SIG-M5 treated with dmso at 0.1 percent for 504 hours (cell line): ENCODE results near the gene KCNT1.
"Not testable (repeated sequence)": the region's sequence is repeated elsewhere in the genome, so short reads cannot be mapped to it uniquely, and the experiment has no call there.

ENCODE experiments used
- DNase-seq: peaks from one replicate; lab custom pipeline; 2025; ENCODE audit not compliant: unreplicated experiment; lab: John Stamatoyannopoulos, UW

KCNT1 gene

DNA sequence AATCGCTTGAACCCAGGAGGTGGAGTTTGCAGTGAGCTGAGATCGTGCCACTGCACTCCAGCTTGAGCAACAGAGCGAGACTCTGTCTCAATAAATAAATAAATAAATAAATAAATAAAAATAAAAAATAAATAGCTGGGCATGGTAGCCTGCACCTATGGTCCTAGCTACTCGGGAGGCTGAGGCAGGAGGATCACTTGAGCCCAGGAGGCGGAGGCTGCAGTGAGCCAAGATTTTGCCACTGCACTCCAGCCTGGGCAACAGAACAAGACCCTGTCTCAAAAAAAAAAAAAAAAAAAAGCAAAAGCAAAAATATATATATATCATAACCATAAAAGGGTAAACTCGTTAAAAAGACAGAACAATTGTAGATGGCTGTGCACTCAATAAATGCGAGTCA, 29.2 kb upstream of the KCNT1 start:
- DNase-seq = not testable (repeated sequence)

DNA sequence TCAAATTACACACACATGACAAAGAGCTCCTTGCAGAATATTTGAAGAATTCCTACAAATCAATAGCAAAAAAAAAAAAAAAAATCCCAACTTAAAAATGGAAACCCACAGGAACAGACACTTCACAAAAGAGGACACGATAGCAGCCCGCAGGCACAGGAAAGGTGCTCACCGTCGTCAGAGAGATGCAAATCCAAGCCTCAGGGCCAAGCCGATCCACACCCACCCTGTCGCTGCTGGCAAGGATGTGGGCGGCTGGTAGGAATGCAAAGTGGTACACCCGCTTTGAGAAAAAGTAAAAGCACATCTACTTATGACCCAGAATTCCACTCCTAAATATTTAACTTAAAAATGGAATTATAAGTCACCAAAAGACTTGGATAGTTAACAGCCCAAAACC, 28.0 kb upstream of the KCNT1 start:
- no peak for DNase-seq

DNA sequence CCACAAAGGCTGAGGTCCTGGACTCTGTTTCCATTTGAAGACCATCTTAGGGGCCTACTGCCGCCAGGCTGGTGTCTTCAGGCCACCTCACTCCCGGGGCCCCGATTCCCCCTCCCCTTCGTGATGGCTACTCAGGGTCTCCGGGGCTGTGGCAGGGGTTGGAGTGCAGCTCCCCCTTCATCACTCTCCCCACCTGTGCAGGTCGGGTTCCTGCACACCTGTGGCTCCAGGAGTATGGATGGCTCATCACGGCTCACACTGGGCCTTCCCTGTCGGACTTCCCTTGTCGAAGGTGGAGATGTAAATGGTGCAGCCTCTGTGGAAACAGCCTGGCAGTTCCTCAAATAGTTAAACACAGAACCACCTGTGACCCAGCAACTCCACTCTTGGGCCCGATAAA, 27.0 kb upstream of the KCNT1 start:
- no peak for DNase-seq

DNA sequence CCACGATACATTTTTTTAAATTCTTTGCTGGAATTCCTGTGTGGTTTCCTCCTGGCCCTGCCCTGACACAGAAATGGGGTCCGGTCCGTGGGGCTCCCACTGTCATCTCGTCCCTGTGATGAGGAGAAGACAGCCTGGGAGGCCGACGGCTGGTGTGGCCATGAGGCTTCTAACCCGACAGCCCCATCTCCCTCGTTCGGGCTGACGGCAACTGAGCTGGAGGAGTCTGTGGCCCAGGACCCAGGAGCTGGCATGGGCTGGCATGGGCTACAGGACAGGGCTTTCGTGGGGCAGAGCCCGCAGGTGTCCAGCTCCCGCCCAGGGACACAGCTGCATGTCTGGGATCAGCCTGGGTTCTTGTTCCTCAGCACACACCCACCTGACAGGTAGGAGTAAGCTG, 25.1 kb upstream of the KCNT1 start:
- DNase-seq = no peak

DNA sequence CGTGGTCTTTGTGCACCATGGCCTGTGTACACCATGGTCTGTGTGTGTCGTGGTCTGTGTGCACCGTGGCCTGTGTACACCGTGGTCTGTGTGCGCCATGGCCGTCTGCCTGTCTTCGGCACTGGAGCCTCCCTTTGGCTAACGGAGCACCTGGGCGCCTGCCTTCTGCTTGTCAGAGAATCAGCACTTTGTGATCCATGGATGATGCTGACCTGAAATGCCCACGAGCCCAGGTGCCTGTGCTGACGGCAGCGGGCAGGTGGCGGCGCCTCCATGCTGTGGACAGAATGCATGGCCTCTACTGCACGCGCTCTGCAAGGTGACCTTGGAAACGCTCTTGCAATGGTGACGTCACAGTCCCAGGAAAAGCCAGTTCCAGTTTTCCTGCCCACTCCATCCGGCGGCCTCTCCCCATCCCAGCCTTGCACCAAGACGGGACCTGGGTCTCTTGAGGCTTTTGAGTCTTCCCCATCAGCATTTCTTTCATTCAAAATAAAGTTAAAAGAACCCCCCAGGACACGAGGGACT, 24.3 kb upstream of the KCNT1 start:
- DNase-seq = no peak

DNA sequence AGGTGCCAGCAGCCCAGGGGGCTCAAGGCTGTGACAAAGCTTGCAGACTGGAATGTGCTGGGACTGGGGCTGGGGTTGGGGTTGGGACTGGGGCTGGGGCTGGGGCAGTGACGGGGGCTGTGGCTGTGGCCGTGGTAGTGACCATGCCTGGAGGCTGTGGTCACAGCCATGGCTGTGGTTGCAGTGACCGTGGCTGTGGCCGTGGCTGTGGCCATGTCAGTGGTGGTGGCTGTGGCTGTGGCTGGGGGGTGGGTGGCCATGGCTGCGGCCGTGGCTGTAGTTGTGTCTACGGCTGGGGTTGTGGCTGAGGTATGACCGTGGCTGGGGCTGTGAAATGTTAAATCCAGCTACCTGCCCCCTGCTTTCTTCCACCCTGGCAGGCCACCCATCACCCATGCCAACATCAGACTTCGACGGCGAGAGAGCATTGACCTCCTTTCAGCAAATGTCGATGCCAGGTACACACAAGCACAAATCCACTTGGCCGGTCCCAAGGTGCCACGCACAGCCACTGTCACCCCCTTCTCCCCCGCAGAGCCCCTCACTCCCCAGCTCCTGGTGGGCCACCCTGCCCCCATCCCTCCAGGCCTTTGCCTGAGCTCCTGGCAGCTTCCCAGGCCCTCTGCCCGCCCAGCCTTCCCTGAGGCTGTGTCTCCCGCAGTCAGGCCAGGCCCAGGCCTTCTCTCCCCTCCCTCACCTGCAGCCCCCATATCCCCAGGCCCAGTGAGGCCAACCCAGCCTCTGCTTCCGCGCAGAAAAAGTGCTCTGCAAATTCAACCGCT, 23.6 kb upstream of the KCNT1 start:
- no peak for DNase-seq

DNA sequence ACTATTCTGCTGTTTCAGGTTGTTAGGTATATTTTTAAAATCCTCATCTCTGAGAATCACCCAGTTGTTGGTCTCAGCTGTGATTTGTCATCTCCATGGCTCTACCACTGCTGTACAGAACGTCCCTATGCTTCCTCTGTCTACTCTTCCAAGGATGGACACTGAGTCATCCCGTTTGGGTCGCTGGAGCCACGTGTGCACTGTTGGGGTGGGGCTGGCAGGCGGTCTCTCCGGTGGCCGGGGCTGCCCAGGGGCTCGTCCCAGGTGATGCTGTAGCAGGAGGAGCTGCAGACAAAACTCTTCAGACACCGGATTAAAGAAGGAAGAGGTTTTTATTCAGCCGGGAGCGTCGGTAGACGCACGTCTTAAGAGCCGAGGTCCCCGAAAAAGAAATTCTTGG, 21.9 kb upstream of the KCNT1 start:
- DNase-seq = no peak

DNA sequence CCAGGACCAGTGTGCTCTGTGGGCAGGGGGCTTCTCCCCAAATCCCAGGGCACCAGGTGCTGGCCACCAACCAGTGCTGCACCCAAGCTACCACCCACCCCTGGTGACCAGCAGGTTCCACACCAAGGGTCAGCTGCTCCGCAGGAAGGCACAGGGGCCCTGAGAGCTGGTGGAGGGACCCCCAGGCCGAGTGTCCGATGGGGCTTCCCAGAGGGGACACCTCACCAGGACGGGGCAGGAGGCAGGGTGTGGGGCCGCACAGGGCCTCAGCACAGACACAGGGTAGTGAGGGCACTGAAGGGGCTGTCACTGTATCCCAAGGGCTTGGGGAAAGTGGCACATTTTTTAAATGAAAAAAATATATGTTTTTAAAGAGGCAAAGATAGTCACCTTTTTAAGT, 20.8 kb upstream of the KCNT1 start:
- no peak for DNase-seq

DNA sequence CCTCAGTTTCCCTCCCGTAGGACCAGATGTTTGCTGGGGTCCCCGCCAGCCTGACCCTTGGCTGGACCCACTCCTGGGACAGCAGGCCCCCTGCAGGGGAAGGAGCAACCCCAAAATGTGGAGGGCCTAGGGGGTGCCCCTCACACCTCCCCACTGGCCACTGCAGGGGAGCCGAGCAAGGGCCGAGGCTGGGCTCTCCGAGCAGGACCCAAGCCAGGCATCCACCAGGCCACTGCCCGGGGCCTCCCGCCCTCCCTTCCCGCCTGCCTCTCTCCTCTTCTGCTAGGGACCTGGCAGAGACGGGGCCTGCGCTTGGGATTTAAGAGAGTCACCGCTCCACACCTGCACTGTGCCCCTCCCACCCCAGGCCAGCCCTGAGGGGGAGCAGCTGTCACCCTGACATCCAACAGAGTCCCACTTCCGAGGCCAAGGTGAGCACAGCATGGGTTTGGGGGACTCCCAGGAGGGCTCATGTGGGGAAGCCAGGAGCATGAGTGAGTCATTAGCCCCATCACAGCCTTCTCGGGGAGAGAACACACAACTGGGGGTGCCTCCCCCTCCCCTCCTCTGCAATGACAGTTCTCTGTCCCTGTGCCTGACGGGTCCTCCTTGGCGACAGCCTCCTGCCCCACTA, 18.5 kb upstream of the KCNT1 start:
- DNase-seq = no peak

DNA sequence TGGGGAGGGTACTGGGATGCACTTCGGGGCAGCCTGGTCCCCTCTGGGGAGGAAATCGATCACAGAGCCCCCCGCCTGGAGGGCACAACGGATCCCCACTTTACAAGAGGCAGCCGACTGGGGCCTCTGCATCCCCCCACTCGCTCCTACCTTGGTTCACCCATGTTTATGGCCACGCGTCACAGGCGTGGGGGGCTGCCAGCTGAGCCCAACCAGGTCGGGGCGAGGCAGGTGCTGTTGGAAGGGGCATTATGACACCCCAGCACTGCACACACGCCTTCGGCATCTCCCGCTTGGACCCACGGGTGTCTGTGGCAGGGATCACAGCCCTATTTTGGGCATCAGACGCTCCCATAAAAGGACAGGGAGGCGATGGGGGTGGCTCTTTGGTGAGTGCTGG, 17.3 kb upstream of the KCNT1 start:
- no peak for DNase-seq

DNA sequence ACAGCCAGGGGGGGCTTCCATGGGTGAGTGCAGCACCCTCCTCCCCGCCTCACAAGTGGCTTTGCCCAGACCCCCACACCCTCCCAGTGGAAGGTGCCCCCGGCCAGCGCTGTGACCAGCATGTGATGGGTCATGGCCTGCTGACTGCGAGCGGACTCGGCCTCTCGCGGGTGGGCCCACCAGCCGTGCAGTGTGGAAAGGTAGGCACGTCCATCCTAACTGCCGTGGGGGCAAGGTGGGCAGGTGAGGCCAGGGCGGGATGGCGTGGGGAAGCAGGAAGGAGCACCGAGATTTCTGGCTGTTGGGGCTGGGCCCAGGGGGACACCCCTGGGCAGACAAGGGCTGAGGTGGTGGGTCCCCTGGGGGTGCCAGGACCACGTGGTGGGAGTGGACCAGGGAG, 14.8 kb upstream of the KCNT1 start:
- no peak for DNase-seq

DNA sequence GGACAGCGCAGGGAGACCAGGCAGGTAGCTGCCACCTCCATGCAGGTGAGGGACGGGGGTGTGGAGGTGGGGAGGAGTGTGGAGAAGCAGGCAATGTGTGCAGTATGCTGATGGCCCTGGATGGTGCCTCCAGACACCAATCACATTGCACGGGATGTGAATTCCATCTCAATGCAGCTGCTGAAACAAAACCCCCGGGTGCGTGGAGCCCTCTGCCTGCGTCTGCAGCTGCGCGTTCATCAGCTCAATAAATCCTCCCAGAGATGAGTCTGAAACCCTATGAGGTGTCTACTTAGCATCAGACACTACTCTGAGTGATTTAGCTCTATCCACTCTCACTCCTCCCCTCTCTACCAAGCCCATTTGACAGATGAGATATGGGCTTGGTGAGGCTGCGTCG, 13.0 kb upstream of the KCNT1 start:
- DNase-seq = no peak

DNA sequence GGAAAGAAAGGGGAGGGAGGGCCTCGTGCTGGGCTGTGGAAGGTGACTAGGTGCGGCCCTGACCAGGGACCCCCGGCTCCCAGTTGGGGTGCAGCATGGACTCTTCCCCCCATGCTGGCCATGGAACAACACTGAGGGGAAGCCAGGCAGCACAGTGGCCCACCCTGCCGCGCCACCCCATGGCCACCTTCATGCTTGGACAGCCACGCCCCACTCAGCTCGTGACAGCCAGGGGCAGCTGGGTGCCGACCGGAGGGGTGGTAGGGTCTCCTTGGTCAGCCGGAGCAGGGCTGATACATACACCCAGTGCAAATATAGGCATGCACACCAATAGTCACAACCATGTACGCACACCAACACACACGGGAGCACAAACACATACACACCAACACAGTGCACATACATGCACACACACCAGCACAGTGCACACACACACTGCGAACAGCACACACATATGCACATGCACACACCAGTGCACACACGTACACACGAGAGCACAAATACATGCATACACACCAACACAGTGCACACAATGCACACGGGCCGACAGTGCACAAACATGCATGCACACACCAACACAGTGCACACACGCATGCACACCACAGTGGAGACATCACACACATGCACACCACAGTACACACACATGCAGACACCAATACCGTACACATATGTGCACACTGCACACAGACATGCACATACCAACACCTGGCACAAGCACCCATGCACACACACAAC, 11.0 kb upstream of the KCNT1 start:
- no peak for DNase-seq

DNA sequence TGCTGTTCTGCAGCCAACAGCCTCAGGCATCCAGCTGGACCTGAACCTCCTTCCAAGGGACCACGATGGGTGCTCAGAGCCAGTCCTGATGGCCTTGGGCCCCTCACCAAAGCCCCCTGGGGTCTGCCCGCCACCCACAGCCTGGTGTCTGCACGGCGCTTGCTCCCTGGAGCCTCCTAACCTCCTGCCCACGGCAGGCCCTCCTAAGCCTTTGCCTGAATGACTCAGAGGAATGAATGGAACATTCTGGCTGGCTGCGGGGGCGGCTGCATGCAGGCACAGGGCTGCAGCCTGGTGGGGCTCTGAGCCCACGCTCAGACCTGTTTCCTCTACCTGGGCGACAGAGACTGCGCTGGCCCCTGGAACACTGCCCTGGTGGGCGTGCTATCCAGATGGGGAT, 9.6 kb upstream of the KCNT1 start:
- DNase-seq = no peak

DNA sequence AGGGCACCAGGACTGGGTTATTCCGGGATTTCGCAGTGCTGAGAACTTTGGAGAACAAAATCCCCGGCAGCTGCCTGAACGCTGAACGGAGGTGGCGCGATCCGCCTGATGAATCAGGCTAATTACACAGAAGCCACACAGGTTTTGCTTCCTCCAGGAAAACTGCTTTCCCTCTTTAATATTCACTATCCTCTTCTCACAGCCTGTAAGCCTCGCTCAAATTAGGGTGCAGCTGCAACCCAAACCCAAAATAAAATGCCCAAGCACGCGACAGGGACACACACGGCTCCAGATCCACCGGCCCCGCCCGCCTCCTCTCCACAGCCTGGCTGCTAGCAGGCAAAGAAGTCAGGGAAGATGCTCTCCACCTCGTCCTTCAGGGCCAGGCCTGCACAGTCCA, 8.7 kb upstream of the KCNT1 start:
- DNase-seq = no peak

DNA sequence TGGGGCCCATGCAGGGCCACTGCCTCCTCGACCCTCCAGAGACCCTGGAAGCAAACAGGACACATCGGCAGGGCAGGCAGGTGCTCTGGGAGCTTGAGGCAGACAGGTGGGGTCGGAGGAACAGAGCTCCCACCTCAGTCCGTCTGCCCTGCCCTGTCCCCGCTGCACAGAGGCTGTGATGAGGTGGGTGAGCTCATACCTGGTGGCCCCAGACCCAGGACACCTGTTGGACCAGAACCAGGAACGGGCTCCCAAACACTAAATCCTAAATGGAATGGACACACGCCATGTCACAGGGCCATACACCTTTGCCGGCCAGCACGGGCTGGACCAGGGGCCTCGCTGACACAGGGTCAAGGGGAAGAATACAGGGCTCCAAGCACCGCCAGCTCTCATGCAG, 8.2 kb upstream of the KCNT1 start:
- no peak for DNase-seq

DNA sequence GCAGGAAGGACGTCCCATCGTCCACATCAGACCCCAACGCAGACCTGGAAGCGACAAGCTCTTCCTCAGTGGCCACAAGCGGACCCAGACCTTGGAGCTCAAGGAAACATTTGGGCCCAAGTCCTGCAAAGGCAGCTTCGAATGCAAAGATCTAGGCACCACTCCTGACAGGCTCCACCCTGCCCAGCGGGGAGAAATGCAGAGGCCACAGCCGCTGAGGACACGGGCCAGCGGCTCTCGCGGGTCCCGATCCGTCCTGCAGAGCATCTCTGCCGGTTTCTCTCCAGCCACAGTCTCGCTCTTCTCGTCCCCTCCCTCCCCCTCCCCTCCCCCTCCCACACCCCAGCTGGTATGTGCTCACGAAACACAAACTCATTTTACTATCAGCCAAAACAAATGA, 7.6 kb upstream of the KCNT1 start:
- no peak for DNase-seq

DNA sequence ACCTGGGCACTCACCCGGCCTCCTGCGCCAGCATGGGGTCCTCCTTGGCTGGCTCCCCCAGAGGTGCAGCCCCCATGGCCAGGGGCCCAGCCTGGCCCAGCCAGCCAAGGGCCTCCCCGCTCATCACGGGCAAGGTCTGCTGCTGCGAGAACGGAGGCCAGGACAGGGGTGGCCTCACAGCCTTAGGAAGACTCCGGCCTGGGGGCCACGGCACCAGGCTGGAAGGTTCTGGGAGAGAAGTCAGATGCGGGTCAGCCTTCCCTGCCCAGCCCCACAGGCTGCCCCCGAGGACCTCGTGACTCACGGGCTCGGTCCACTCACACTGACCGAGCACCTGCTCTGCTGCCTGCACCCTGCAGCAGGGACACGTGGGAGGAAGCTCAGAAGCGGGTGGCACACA, 6.9 kb upstream of the KCNT1 start:
- no peak for DNase-seq

DNA sequence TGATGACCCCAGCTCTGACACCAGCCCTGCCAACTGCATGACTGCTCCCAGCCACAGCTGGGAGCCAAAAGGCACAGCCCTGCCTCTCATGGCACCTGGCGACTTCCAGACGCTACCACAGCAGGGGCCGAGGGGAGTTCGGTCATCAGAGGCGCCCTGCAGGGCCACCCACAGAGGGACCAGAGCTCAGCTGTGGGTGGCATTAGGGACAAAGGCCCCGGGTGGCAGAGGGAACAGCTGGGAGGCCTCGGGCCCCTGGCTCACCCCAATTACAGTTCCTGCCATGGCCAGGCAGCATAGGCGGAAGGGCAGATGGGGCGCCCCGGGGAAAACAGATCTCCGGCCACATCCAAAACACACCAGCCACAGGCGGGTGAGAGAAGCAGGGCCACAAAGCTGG, 6.3 kb upstream of the KCNT1 start:
- DNase-seq = no peak

DNA sequence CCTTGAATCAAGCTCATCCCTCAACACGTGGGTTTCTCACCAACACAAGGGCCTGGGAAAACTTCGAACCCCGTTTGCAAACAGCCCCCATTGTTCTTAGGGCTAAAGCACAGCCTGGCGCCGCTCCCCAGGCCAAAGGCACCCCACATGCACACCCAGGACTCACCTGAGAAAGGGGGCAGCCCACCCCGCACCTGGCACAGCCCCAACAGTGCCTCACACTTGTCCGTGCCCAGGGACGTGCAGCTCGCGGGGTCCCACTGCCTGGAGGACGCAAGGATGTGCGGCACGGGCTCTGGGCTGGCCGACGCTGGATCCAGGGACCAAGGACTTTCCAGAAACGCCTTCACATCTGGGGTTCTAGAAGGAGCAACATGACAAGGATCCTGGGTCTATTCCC, 5.5 kb upstream of the KCNT1 start:
- no peak for DNase-seq

DNA sequence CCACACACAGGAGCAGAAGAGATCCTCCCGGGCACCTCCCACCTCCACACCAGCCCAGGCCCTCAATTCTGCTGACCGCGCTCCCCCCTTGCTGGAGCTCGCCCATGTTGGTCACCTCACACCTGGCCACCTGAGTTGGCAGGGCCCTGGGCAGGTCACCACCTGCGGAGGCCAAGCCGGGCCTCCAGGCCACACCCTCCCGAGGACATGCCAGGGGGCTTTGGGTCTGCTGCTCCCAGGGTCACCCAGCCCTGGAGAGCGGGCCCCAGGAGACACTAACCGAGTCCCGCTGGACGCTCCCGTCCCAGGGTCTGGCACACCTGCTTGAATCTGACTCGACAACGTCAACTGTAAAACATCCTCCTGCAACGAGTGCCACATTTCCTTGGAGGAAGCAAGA, 4.8 kb upstream of the KCNT1 start:
- no peak for DNase-seq

DNA sequence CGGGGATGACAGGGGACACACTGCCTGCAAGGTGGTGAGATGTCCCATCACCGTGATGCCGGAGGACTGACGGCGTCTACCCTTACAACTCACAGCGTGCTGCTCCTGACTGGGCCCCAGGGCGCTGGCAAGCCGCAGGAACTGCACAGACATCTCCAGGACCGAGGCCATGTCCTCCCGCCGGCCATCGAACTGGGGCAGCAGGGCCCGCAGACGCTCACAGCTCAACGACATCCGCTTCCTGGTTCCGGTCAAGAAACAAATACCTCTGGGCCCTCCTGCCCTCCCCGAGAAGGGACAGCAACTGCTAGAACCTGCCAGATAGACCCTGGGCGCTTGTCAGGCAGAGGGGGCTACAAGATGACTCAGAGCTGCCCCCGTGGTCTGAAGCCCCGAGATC, 3.7 kb upstream of the KCNT1 start:
- no peak for DNase-seq
